ENCODE data around the gene TECPR2. TPM values are rescaled to one million over a fixed set of nuclear protein-coding genes. Genes with fewer than 3 reads are reported as not detected.

TECPR2 gene
- total and polyA plus RNA-seq, 2 of the 13 experiments (the other 11 are each of a cell fraction or from before 2014, with no cell fraction given): 3.5 to 5.7 TPM

GRCh38 chr14:102492531-102492910 lies 129.8 kb downstream of the TECPR2 start:
- in situ Hi-C loops (cut with HindIII; ENCODE audit: extremely low pct_ligation_motif_present, low pct_unique_long_range_greater_than_20kb) (no loop called here), intact Hi-C loops (cut with micrococcal nuclease; ENCODE audit: unreplicated experiment) (no loop called here)
- H3K27ac ChIP-seq (ENCODE audit: extremely low read length, insufficient read depth, low read length): no peak overlapping the region
- no peak overlapping the region for H2AFZ ChIP-seq (ENCODE audit: low read length)
- BruUV-seq (replicated peaks): no TSS peak
- 94% methylated on average over 17 of the region's 17 CpGs for WGBS (ENCODE audit: low lambda C conversion rate)
- POLR2A ChIA-PET: no interaction called here
- H3K36me3 ChIP-seq (replicated peaks in 1 of 2; ENCODE audit: control insufficient read depth in 1 of 2, insufficient read depth in 2 of 2, low read length in 2 of 2): no peaks in the 10 kb centered on the region
- no peaks in the 10 kb centered on the region for H3K27me3 ChIP-seq (ENCODE audit: control insufficient read depth in 1 of 2, insufficient read depth in 2 of 2, low read length in 2 of 2)
- CTCF ChIA-PET (ENCODE audit: low intra/inter-chr PET ratio, low total read pairs): no interaction called here
- H3K4me1 ChIP-seq (ENCODE audit: insufficient read depth, low read length): peaks cover 1% of the 10 kb centered on the region
- H3K4me3 ChIP-seq (replicated peaks in 1 of 3; ENCODE audit: insufficient read depth in 1 of 3, low read depth in 2 of 3, low read length in 3 of 3): no peak overlapping the region
- FAIRE-seq (no peak), DNase-seq (ENCODE audit: low spot score) (no peak), ATAC-seq (no peak)
- H3K9ac ChIP-seq (ENCODE audit: insufficient read depth, low read depth, low read length): no peak overlapping the region
- H3K4me2 ChIP-seq (ENCODE audit: low read depth, low read length): no peak overlapping the region
- H3K79me2 ChIP-seq (ENCODE audit: insufficient read depth, low read length): no peaks in the 10 kb centered on the region
- no peaks in the 10 kb centered on the region for H3K9me3 ChIP-seq (ENCODE audit: low read length)
- TF ChIP-seq, protein P1, sequence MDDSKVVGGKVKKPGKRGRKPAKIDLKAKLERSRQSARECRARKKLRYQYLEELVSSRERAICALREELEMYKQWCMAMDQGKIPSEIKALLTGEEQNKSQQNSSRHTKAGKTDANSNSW (CRISPR knock-in tag; IDR thresholded peaks at IDR 0.05; ENCODE audit: borderline replicate concordance): no peak
- TF ChIP-seq, protein P2, sequence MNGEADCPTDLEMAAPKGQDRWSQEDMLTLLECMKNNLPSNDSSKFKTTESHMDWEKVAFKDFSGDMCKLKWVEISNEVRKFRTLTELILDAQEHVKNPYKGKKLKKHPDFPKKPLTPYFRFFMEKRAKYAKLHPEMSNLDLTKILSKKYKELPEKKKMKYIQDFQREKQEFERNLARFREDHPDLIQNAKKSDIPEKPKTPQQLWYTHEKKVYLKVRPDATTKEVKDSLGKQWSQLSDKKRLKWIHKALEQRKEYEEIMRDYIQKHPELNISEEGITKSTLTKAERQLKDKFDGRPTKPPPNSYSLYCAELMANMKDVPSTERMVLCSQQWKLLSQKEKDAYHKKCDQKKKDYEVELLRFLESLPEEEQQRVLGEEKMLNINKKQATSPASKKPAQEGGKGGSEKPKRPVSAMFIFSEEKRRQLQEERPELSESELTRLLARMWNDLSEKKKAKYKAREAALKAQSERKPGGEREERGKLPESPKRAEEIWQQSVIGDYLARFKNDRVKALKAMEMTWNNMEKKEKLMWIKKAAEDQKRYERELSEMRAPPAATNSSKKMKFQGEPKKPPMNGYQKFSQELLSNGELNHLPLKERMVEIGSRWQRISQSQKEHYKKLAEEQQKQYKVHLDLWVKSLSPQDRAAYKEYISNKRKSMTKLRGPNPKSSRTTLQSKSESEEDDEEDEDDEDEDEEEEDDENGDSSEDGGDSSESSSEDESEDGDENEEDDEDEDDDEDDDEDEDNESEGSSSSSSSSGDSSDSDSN (CRISPR knock-in tag; IDR thresholded peaks at IDR 0.05): no peak
- TF ChIP-seq SRSF9 (IDR thresholded peaks at IDR 0.05; ENCODE audit: borderline replicate concordance, insufficient read depth, low read depth, low read length, poor library complexity, severe bottlenecking) (no peak), ZNF33A (CRISPR knock-in tag; IDR thresholded peaks at IDR 0.05; ENCODE audit: borderline replicate concordance) (no peak), ZNF746 (CRISPR knock-in tag; IDR thresholded peaks at IDR 0.05) (no peak), ZNF577 (CRISPR knock-in tag; IDR thresholded peaks at IDR 0.05; ENCODE audit: borderline replicate concordance, low read depth) (no peak), AGO1 (IDR thresholded peaks at IDR 0.05; ENCODE audit: low read depth, low read length, poor library complexity, severe bottlenecking) (no peak), ZBTB34 (CRISPR knock-in tag; IDR thresholded peaks at IDR 0.05) (no peak)
- TF ChIP-seq, protein P3, sequence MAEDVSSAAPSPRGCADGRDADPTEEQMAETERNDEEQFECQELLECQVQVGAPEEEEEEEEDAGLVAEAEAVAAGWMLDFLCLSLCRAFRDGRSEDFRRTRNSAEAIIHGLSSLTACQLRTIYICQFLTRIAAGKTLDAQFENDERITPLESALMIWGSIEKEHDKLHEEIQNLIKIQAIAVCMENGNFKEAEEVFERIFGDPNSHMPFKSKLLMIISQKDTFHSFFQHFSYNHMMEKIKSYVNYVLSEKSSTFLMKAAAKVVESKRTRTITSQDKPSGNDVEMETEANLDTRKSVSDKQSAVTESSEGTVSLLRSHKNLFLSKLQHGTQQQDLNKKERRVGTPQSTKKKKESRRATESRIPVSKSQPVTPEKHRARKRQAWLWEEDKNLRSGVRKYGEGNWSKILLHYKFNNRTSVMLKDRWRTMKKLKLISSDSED (CRISPR knock-in tag; IDR thresholded peaks at IDR 0.05): no peak
- H4K20me1 ChIP-seq (ENCODE audit: insufficient read depth, low read length): no peaks in the 10 kb centered on the region
